GM12878 (cell line): ENCODE measurements around the gene CCDC63. TPM values are rescaled to one million over a fixed set of nuclear protein-coding genes. Genes with fewer than 3 reads are reported as not detected.

ENCODE experiments used
- ATAC-seq: fragments of 200-7000 bp; cut with Tn5 transposase; 3 replicates; pipeline ENCODE4 v1.9.1; 2020; ENCODE audit warnings: mild to moderate bottlenecking, moderate library complexity
- BruUV-seq: library from RNA; stranded (reverse); fragments of 400-500 nt; replicated peaks from 2 replicates; lab custom pipeline; 2021; lab: Mats Ljungman, UMichigan
- CTCF ChIA-PET: fragments of 300-600 bp; sonication (Branson Sonifier 250); formaldehyde crosslinking; extraction: SDS; loops from one replicate; lab custom pipeline; 2021; ENCODE audit warnings: inconsistent platforms; lab: Yijun Ruan, JAX
- POLR2A ChIA-PET: fragments of 350-600 bp; formaldehyde crosslinking; extraction: SDS; loops from one replicate; lab custom pipeline; 2021; ENCODE audit warnings: inconsistent platforms; lab: Charles Lee
- RAD21 ChIA-PET: fragments of 300-600 bp; sonication (Branson Sonifier 250); formaldehyde crosslinking; loops from one replicate; lab custom pipeline; 2023; ENCODE audit warnings: antibody characterized with exemption; ENCODE audit not compliant: unreplicated experiment; lab: Charles Lee
- SMC1A ChIA-PET: fragments of 300-600 bp; sonication (Branson Sonifier 250); formaldehyde crosslinking; loops from one replicate; lab custom pipeline; 2023; ENCODE audit not compliant: unreplicated experiment, uncharacterized antibody; lab: Charles Lee
- DNase-seq: peaks from one replicate; pipeline ENCODE4 v3.0.0-alpha.2; 2011; ENCODE audit warnings: low read depth, low spot score
- FAIRE-seq: peaks from 3 replicates; lab custom pipeline; 2011; peaks lifted over from hg19 to GRCh38; lab: Jason Lieb, UNC
- H2AFZ ChIP-seq: 2 replicates; pipeline ENCODE4 v1.6.0; 2011; ENCODE audit warnings: low read depth, low read length, control low read depth; ENCODE audit not compliant: control insufficient read depth
- H3K27ac ChIP-seq: 2 replicates; pipeline ENCODE4 v1.5.1; 2011; ENCODE audit warnings: control low read depth; ENCODE audit not compliant: control insufficient read depth, insufficient read depth
- H3K27me3 ChIP-seq, 2 experiments: replicated peaks in 1 of 2; 2 replicates each; pipeline versions ENCODE4 v1.6.0 to v1.6.1; 2011; ENCODE audit warnings: low read length in 1 of 2; ENCODE audit not compliant: control insufficient read depth in 2 of 2, insufficient read depth in 2 of 2
- H3K36me3 ChIP-seq, 2 experiments: 2 replicates each; pipeline ENCODE4 v1.5.1; 2011; ENCODE audit warnings: low read length in 1 of 2; ENCODE audit not compliant: control insufficient read depth in 2 of 2, insufficient read depth in 2 of 2
- H3K4me1 ChIP-seq: 2 replicates; pipeline ENCODE4 v1.6.1; 2011; ENCODE audit warnings: mild to moderate bottlenecking, low read length, moderate library complexity, mixed read lengths; ENCODE audit not compliant: control insufficient read depth, insufficient read depth
- H3K4me2 ChIP-seq: 2 replicates; pipeline ENCODE4 v1.6.0; 2011; ENCODE audit warnings: control low read depth; ENCODE audit not compliant: control insufficient read depth, insufficient read depth
- H3K4me3 ChIP-seq: fragments of 200-600 bp; sonication (generic); 2 replicates; pipeline ENCODE4 v1.5.1; 2016
- H3K79me2 ChIP-seq: 2 replicates; pipeline ENCODE4 v1.6.0; 2011; ENCODE audit warnings: low read length; ENCODE audit not compliant: control insufficient read depth, insufficient read depth
- H3K9ac ChIP-seq: 2 replicates; pipeline ENCODE4 v1.8.0; 2011; ENCODE audit warnings: low read length, control low read depth, mixed read lengths; ENCODE audit not compliant: control insufficient read depth, insufficient read depth
- H3K9me3 ChIP-seq: replicated peaks from 3 replicates; pipeline ENCODE4 v1.5.1; 2011; ENCODE audit warnings: mild to moderate bottlenecking, low read length; ENCODE audit not compliant: control insufficient read depth, insufficient read depth
- H4K20me1 ChIP-seq: 2 replicates; pipeline ENCODE4 v1.6.0; 2011; ENCODE audit not compliant: control insufficient read depth, insufficient read depth
- JUNB ChIP-seq: IDR thresholded peaks from 2 replicates; pipeline ENCODE4 v1.6.1; 2016; ENCODE audit warnings: antibody characterized with exemption, mild to moderate bottlenecking
- ZNF622 ChIP-seq: fragments of 450-650 bp; IDR thresholded peaks from 2 replicates; pipeline ENCODE4 v1.6.1; 2017; ENCODE audit warnings: mild to moderate bottlenecking, inconsistent platforms
- WGBS: methylation state at CpG from one replicate; pipeline ENCODE4 v1.1.6; 2016; ENCODE audit warnings: low lambda C conversion rate; ENCODE audit not compliant: insufficient replicate concordance, insufficient coverage; ENCODE audit errors: missing lambda C conversion rate; 5-methylcytosine and 5-hydroxymethylcytosine counted together
- in situ Hi-C: fragments of 300-500 bp; cut with MboI; formaldehyde crosslinking; loops from 9 replicates; pipeline ENCODE4 v1.14.3; 2018; ENCODE audit warnings: mixed read lengths
- intact Hi-C: fragments of 100-400 bp; cut with micrococcal nuclease; formaldehyde crosslinking; loops from one replicate; pipeline ENCODE4 v1.14.2; 2022; ENCODE audit not compliant: unreplicated experiment
- polyA plus RNA-seq, 11 experiments: library from polyadenylated mRNA; depleted of rRNA in 4 of 11; unstranded in 6 of 11; stranded (reverse) in 5 of 11; fragments of >200 nt; fragmentation: Nextera tagmentation in 4 of 11; fragmentation: Illumina TruSeq in 1 of 11; extraction: Ambion mirVana in 4 of 11; extraction: Trizol in 1 of 11; gene quantifications; 1 replicate in 1 of 11; 2 replicates in 10 of 11; pipeline versions ENCODE4 v1.2.1 to v1.2.3, GENCODE V29; 2011 to 2016; ENCODE audit warnings: inconsistent platforms in 2 of 11, missing spikeins in 2 of 11, low read depth in 1 of 11
- total RNA-seq, 4 experiments: library from RNA; depleted of rRNA in 3 of 4; stranded (reverse); fragments of >200 nt in 3 of 4; fragmentation: Illumina TruSeq in 1 of 4; extraction: Trizol in 1 of 4; gene quantifications; 2 replicates each; pipeline versions ENCODE4 v1.2.1 to v1.2.3, GENCODE V29; 2013 to 2021
- TF ChIP-seq, protein P1 (sequence below): fragments of 450-650 bp; IDR thresholded peaks from 2 replicates; pipeline ENCODE4 v1.6.1; 2017; ENCODE audit warnings: mild to moderate bottlenecking, low read depth, inconsistent platforms; ENCODE audit not compliant: poor library complexity, severe bottlenecking

Gene CCDC63
- total and polyA plus RNA-seq, 10 of the 15 experiments (the other 5 are each of a cell fraction or from before 2014, with no cell fraction given): not detected

DNA sequence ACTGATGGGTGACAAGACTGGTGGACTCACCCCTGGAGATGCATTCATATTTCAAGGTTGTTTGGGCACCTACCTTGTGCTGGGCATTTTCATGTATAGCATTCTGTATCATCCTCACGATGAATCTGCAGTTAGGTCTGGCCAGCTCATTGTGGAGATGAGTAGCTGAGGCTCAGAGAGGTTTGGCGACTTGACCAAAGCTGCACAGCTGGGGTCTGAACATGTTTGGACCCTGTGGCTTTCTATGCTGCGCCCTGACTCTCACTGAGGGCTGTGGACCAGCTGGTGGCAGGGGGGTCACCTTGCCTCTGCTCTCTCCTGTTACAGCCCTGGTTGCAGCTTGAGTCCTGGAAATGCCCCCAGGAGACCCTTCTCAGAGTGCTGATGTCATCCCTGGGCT lies 24.9 kb upstream of the CCDC63 start:
- BruUV-seq: no TSS peak
- peaks cover 10% of the 10 kb centered on the region; the same call in 1 of the 2 replicates for H3K4me1 ChIP-seq
- TF ChIP-seq ZNF622 (no peak), JUNB (no peak)
- TF ChIP-seq, protein P1, sequence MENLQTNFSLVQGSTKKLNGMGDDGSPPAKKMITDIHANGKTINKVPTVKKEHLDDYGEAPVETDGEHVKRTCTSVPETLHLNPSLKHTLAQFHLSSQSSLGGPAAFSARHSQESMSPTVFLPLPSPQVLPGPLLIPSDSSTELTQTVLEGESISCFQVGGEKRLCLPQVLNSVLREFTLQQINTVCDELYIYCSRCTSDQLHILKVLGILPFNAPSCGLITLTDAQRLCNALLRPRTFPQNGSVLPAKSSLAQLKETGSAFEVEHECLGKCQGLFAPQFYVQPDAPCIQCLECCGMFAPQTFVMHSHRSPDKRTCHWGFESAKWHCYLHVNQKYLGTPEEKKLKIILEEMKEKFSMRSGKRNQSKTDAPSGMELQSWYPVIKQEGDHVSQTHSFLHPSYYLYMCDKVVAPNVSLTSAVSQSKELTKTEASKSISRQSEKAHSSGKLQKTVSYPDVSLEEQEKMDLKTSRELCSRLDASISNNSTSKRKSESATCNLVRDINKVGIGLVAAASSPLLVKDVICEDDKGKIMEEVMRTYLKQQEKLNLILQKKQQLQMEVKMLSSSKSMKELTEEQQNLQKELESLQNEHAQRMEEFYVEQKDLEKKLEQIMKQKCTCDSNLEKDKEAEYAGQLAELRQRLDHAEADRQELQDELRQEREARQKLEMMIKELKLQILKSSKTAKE: no peak
- H3K27me3 ChIP-seq: no peaks in the 10 kb centered on the region
- CTCF ChIA-PET: interaction anchor here (0.9 to 1.3 kb wide), 4 partner anchors 11 to 220 kb away, joined by 3 to 5 read pairs (median 4); no protein-coding TSS in a partner anchor
- ATAC-seq (no peak), FAIRE-seq (no peak), DNase-seq (no peak)
- H3K4me3 ChIP-seq: no peak overlapping the region
- in situ Hi-C loops (no loop called here), intact Hi-C loops (no loop called here)
- no peak overlapping the region for H3K27ac ChIP-seq
- H2AFZ ChIP-seq: no peak overlapping the region
- no peak overlapping the region for H3K4me2 ChIP-seq
- H3K79me2 ChIP-seq: no peaks in the 10 kb centered on the region
- 87% methylated on average over 3 of the region's 3 CpGs for WGBS
- POLR2A ChIA-PET: no interaction called here
- no peaks in the 10 kb centered on the region for H4K20me1 ChIP-seq
- no peaks in the 10 kb centered on the region for H3K9me3 ChIP-seq
- no peak overlapping the region for H3K9ac ChIP-seq
- no peaks in the 10 kb centered on the region for H3K36me3 ChIP-seq
- RAD21 ChIA-PET: no interaction called here
- SMC1A ChIA-PET: interaction anchor here (0.6 to 2.0 kb wide), 7 partner anchors 11 to 372 kb away, joined by 3 to 7 read pairs (median 4); partner anchors contain the start of gene ARPC3
